ENCODE data around the gene ARL8A.

ARL8A gene

GRCh38 chr1:202085682-202086373 lies 58.7 kb downstream of the ARL8A start:
- ChIA-PET CTCF (interaction anchor here (1.1 to 1.2 kb wide), 2 partner anchors 20 to 31 kb away, joined by 3 to 4 read pairs; no protein-coding TSS in a partner anchor), POLR2A (no interaction called here)
- TF ChIP-seq, protein P1, sequence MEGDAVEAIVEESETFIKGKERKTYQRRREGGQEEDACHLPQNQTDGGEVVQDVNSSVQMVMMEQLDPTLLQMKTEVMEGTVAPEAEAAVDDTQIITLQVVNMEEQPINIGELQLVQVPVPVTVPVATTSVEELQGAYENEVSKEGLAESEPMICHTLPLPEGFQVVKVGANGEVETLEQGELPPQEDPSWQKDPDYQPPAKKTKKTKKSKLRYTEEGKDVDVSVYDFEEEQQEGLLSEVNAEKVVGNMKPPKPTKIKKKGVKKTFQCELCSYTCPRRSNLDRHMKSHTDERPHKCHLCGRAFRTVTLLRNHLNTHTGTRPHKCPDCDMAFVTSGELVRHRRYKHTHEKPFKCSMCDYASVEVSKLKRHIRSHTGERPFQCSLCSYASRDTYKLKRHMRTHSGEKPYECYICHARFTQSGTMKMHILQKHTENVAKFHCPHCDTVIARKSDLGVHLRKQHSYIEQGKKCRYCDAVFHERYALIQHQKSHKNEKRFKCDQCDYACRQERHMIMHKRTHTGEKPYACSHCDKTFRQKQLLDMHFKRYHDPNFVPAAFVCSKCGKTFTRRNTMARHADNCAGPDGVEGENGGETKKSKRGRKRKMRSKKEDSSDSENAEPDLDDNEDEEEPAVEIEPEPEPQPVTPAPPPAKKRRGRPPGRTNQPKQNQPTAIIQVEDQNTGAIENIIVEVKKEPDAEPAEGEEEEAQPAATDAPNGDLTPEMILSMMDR (IDR thresholded peaks at IDR 0.05; ENCODE audit: control extremely low read depth, extremely low read depth, low read depth, missing control alignments): no peak
- DNase-seq (ENCODE audit: extremely low spot score): no peak

GRCh38 chr1:202084791-202085681 lies 59.5 kb downstream of the ARL8A start:
- ChIA-PET POLR2A (no interaction called here), CTCF (no interaction called here)
- DNase-seq (ENCODE audit: extremely low spot score): no peak
- TF ChIP-seq, protein P1 (IDR thresholded peaks at IDR 0.05; ENCODE audit: control extremely low read depth, extremely low read depth, low read depth, missing control alignments): no peak
